AG09309 (cell line): ENCODE results near the gene BFSP2.

Experiments used
- DNase-seq: peaks from one replicate; pipeline ENCODE4 v3.0.0-alpha.2; 2010; ENCODE audit warnings: low read depth
- H3K4me3 ChIP-seq: 2 replicates; pipeline ENCODE4 v1.5.1; 2011; ENCODE audit warnings: mild to moderate bottlenecking, low read depth, low read length, moderate library complexity; ENCODE audit not compliant: control insufficient read depth
- CTCF ChIP-seq: IDR thresholded peaks from 2 replicates; pipeline ENCODE4 v1.5.1; 2011; ENCODE audit warnings: mild to moderate bottlenecking, low read depth, low read length, inconsistent platforms; ENCODE audit not compliant: insufficient read depth, control insufficient read depth; ENCODE audit errors: missing control alignments

The BFSP2 gene

GRCh38 chr3:133400006-133400515 lies at the start of gene BFSP2:
BFSP2 (plus strand) TSS chr3:133400056; CDS start chr3:133400084, 28 bp downstream.
- TF ChIP-seq CTCF: no peak
- H3K4me3 ChIP-seq: no peak within 1 kb of the TSS
- no peak for DNase-seq

- DNase-seq: no peak
- no peak overlapping the region for H3K4me3 ChIP-seq
- TF ChIP-seq CTCF: no peak
Observed at GRCh38 chr3:133354721-133355120, 45.1 kb upstream of the BFSP2 start.

GRCh38 chr3:133360476-133360875 lies 39.4 kb upstream of the BFSP2 start:
- H3K4me3 ChIP-seq: no peak overlapping the region
- DNase-seq: no peak
- TF ChIP-seq CTCF: no peak

- no peak for TF ChIP-seq CTCF
- DNase-seq: no peak
- no peak overlapping the region for H3K4me3 ChIP-seq
Observed at GRCh38 chr3:133361011-133361410, 38.8 kb upstream of the BFSP2 start.

- no peak for TF ChIP-seq CTCF
- DNase-seq: no peak
- no peak overlapping the region for H3K4me3 ChIP-seq
Observed at GRCh38 chr3:133361435-133361834, 38.4 kb upstream of the BFSP2 start.

GRCh38 chr3:133362539-133362938 lies 37.3 kb upstream of the BFSP2 start:
- DNase-seq: no peak
- no peak for TF ChIP-seq CTCF
- no peak overlapping the region for H3K4me3 ChIP-seq

GRCh38 chr3:133364704-133365103 lies 35.2 kb upstream of the BFSP2 start:
- H3K4me3 ChIP-seq: no peak overlapping the region
- DNase-seq: no peak
- TF ChIP-seq CTCF: no peak
